Choroid plexus epithelial cell (primary cell): ENCODE measurements around the gene OR5AP2.
"Not testable (repeated sequence)": the region's sequence is repeated elsewhere in the genome, so short reads cannot be mapped to it uniquely, and the experiment has no call there.

Experiments
- DNase-seq: peaks from one replicate; pipeline ENCODE4 v3.0.0-alpha.2; 2010; ENCODE audit warnings: low read depth
- H3K4me3 ChIP-seq: 2 replicates; pipeline ENCODE4 v1.5.1; 2011; ENCODE audit warnings: low read depth, mild to moderate bottlenecking, control low read depth, low read length, moderate library complexity
- CTCF ChIP-seq: conservative IDR thresholded peaks from 2 replicates; pipeline ENCODE4 v1.5.1; 2011; ENCODE audit warnings: low read depth, mild to moderate bottlenecking, control low read depth, inconsistent platforms, low read length, moderate library complexity

OR5AP2 gene

DNA sequence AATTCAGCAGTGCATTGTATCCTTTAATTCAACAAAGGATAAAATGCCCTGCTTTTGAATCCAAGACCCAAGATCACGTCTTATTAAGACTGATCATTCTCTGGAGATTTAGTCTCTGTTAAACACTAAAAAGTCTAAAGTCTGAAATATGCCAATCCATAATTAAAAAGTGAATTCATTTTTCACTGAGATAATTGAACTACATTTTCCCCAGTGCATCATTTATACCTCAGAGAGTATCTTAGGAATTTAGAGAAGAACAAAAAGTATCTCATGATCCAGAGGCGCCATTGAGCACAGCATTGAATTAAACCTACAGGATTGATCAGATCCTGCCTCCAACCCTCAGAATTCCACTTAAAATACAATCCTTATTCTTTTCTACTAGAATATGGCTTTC is 5.4 kb downstream of the OR5AP2 start:
- no peak for DNase-seq
- TF ChIP-seq CTCF = no peak
- H3K4me3 ChIP-seq = no peak overlapping the region

GRCh38 chr11:56632329-56632728 is 9.9 kb downstream of the OR5AP2 start:
- no peak for TF ChIP-seq CTCF
- H3K4me3 ChIP-seq = no peak overlapping the region
- DNase-seq = no peak

- no peak for DNase-seq
- H3K4me3 ChIP-seq = no peak overlapping the region
- TF ChIP-seq CTCF = no peak
Observed at GRCh38 chr11:56625946-56626345, 16.3 kb downstream of the OR5AP2 start.

GRCh38 chr11:56624661-56625110 is 17.6 kb downstream of the OR5AP2 start:
- H3K4me3 ChIP-seq = no peak overlapping the region
- peak; percentile 45 for DNase-seq
- TF ChIP-seq CTCF = no peak

DNA sequence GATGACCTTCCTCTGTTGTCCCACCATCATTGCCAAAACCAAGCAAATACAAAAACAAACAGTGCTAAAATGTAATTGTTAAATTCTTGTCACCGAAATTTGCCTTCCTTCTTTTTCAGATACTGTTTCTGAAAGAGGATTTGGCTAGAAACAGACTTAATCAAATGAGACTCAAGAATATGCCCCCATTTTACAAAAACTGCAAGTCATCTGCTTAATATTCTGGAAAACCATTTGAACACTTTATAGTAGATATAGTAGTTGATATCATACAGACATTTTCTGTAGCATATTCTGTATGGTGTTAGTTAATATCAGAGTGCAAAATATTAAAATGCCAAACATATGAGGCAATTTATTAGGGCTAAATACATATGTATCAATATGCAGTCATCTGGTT is 31.1 kb downstream of the OR5AP2 start:
- TF ChIP-seq CTCF = no peak
- no peak overlapping the region for H3K4me3 ChIP-seq
- DNase-seq = no peak

- DNase-seq, H3K4me3 ChIP-seq: not testable (repeated sequence)
Observed at GRCh38 chr11:56592088-56592717, 50.0 kb downstream of the OR5AP2 start.
